GM12874 (cell line): ENCODE data around the gene DHRS7B.

ENCODE experiments used
- CTCF ChIP-seq: IDR thresholded peaks from 2 replicates; pipeline ENCODE4 v1.5.1; 2011; ENCODE audit warnings: low read depth, mild to moderate bottlenecking, control low read depth, low read length, moderate library complexity; ENCODE audit not compliant: insufficient read depth

Gene DHRS7B

GRCh38 chr17:21171970-21172510 lies 45.3 kb downstream of the DHRS7B start:
- TF ChIP-seq CTCF = no peak

- no peak for TF ChIP-seq CTCF
Observed at GRCh38 chr17:21172846-21173245, 46.1 kb downstream of the DHRS7B start.

GRCh38 chr17:21173543-21173942 lies 46.8 kb downstream of the DHRS7B start:
- TF ChIP-seq CTCF = no peak

GRCh38 chr17:21174186-21174585 lies 47.4 kb downstream of the DHRS7B start:
- TF ChIP-seq CTCF = no peak

GRCh38 chr17:21174713-21175112 lies 47.9 kb downstream of the DHRS7B start:
- no peak for TF ChIP-seq CTCF

- TF ChIP-seq CTCF = no peak
Observed at GRCh38 chr17:21176773-21177395, 50.1 kb downstream of the DHRS7B start.

GRCh38 chr17:21177401-21177800 lies 50.6 kb downstream of the DHRS7B start:
- TF ChIP-seq CTCF = no peak
